ENCODE results near the gene CROCC2.

Gene CROCC2

GRCh38 chr2:240906141-240906910 is at the start of gene CROCC2:
CROCC2 (plus strand) TSS chr2:240906336; CDS start chr2:240906514, 178 bp downstream.
- in situ Hi-C loops (cut with HindIII; ENCODE audit: low pct_ligation_motif_present, low pct_unique_long_range_greater_than_20kb, low sequenced_read_pairs) = no loop called here
- no peak for DNase-seq

- in situ Hi-C loops (cut with HindIII; ENCODE audit: low pct_ligation_motif_present, low pct_unique_long_range_greater_than_20kb, low sequenced_read_pairs) = no loop called here
- no peak for DNase-seq
Observed at GRCh38 chr2:240857039-240858008, 48.8 kb upstream of the CROCC2 start.

GRCh38 chr2:240858321-240858720 is 47.8 kb upstream of the CROCC2 start:
- DNase-seq = no peak
- in situ Hi-C loops (cut with HindIII; ENCODE audit: low pct_ligation_motif_present, low pct_unique_long_range_greater_than_20kb, low sequenced_read_pairs) = no loop called here

- DNase-seq = no peak
- in situ Hi-C loops (cut with HindIII; ENCODE audit: low pct_ligation_motif_present, low pct_unique_long_range_greater_than_20kb, low sequenced_read_pairs) = no loop called here
Observed at GRCh38 chr2:240858871-240859270, 47.3 kb upstream of the CROCC2 start.

GRCh38 chr2:240861547-240861946 is 44.6 kb upstream of the CROCC2 start:
- in situ Hi-C loops (cut with HindIII; ENCODE audit: low pct_ligation_motif_present, low pct_unique_long_range_greater_than_20kb, low sequenced_read_pairs) = no loop called here
- DNase-seq = no peak

- no peak for DNase-seq
- in situ Hi-C loops (cut with HindIII; ENCODE audit: low pct_ligation_motif_present, low pct_unique_long_range_greater_than_20kb, low sequenced_read_pairs) = no loop called here
Observed at GRCh38 chr2:240864475-240864874, 41.7 kb upstream of the CROCC2 start.

GRCh38 chr2:240865391-240865790 is 40.7 kb upstream of the CROCC2 start:
- in situ Hi-C loops (cut with HindIII; ENCODE audit: low pct_ligation_motif_present, low pct_unique_long_range_greater_than_20kb, low sequenced_read_pairs) = no loop called here
- no peak for DNase-seq

GRCh38 chr2:240868286-240869108 is 37.6 kb upstream of the CROCC2 start, which contains the start of gene AGXT:
AGXT (plus strand) TSS chr2:240868824; CDS start chr2:240868866, 42 bp downstream.
- in situ Hi-C loops (cut with HindIII; ENCODE audit: low pct_ligation_motif_present, low pct_unique_long_range_greater_than_20kb, low sequenced_read_pairs) = no loop called here
- no peak for DNase-seq

GRCh38 chr2:240869109-240869955 is 36.8 kb upstream of the CROCC2 start:
- in situ Hi-C loops (cut with HindIII; ENCODE audit: low pct_ligation_motif_present, low pct_unique_long_range_greater_than_20kb, low sequenced_read_pairs) = no loop called here
- DNase-seq = no peak

- in situ Hi-C loops (cut with HindIII; ENCODE audit: low pct_ligation_motif_present, low pct_unique_long_range_greater_than_20kb, low sequenced_read_pairs) = no loop called here
- DNase-seq = no peak
Observed at GRCh38 chr2:240869956-240870875, 35.9 kb upstream of the CROCC2 start.

- in situ Hi-C loops (cut with HindIII; ENCODE audit: low pct_ligation_motif_present, low pct_unique_long_range_greater_than_20kb, low sequenced_read_pairs) = no loop called here
- DNase-seq = no peak
Observed at GRCh38 chr2:240871071-240871958, 34.8 kb upstream of the CROCC2 start.

GRCh38 chr2:240872317-240873097 is 33.6 kb upstream of the CROCC2 start:
- no peak for DNase-seq
- in situ Hi-C loops (cut with HindIII; ENCODE audit: low pct_ligation_motif_present, low pct_unique_long_range_greater_than_20kb, low sequenced_read_pairs) = no loop called here

GRCh38 chr2:240873098-240873788 is 32.9 kb upstream of the CROCC2 start:
- DNase-seq = no peak
- in situ Hi-C loops (cut with HindIII; ENCODE audit: low pct_ligation_motif_present, low pct_unique_long_range_greater_than_20kb, low sequenced_read_pairs) = no loop called here

- in situ Hi-C loops (cut with HindIII; ENCODE audit: low pct_ligation_motif_present, low pct_unique_long_range_greater_than_20kb, low sequenced_read_pairs) = no loop called here
Observed at GRCh38 chr2:240873805-240874714, 32.1 kb upstream of the CROCC2 start.

More at GRCh38 chr2:240873805-240874714, 32.1 kb upstream of the CROCC2 start:
- DNase-seq = no peak

Data from ACHN (cell line).